Nucleus accumbens (tissue), 56 donors: ENCODE results near the gene RBM12.

Experiments used
- DNase-seq, 56 donors: peaks; one replicate each; lab custom pipeline; 2025; lab: John Stamatoyannopoulos, UW

Gene RBM12

DNA sequence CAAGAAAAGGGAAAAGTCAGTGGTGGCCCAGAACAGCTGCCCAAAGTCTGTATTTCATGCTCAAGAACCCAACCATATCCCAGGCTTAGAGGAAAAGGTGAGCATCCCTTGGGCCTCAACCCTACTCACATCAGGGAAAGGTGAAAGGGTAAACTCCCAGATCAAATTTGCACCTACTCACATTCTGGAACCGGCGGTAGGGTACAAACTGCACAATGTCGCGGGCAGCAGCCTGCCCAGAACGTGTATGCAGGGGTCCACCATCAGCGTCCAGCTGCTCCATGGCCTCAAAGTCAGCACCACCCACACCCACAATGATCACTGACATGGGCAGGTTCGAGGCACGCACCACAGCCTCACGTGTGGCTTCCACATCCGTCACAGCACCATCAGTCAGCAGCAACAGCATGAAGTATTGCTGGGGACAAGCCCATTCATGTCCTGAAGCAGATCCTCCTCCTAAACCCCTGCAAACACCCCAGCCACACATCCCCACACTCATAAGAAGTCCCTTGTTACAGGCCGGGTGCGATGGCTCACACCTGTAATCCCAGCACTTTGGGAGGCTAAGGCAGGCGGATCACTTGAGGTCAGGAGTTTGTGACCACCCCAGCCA lies 38.2 kb downstream of the RBM12 start:
- no peak for DNase-seq

DNA sequence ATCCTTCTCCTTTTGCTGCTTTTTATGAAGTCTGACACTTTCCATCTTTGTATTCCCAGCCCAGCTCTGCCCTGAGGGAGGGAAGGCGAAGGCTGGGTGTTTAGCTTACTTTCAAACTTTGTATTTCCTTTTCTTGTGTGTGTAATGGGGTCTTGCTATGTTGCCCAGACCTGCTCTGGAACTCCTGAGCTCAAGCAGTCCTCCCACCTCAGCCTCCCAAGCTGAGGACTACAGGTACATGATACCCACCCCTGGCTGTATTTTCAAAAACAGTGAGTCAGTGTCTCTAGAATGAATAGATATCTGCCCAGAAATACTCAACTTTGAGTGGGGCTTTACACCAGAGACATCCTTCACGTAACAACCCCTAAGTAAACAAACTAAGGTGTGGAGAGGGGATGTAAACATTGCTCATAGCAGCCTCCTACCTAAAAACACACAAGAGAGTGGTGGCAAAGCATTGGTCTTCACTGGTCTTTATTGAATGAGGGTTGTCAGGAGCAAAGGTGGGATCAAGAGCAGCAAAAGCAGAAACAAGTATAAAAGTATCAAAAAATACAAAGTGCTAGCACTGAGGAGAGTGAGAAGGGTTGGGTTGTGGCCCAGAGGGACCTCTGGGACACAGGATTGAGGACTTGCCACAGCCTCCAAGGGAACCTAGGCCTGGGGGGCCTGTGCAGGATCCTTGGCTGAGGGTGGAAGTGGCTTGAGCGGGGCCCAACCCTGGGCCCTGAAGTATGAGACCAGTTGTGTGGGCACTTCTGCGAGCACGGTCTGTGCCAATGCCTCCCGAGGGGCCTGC lies 38.9 kb downstream of the RBM12 start:
- DNase-seq, result no peak

- no peak for DNase-seq
Observed at GRCh38 chr20:35621560-35621946, 43.1 kb downstream of the RBM12 start.

- DNase-seq, result no peak
Observed at GRCh38 chr20:35620818-35621559, 43.7 kb downstream of the RBM12 start.

GRCh38 chr20:35619196-35620095 lies 45.3 kb downstream of the RBM12 start:
- DNase-seq, result peak in 48 of 56 donors; percentile 7 to 85 (median 56)

- peak in 6 of 56 donors; percentile 30 to 57 (median 46) for DNase-seq
Observed at GRCh38 chr20:35618263-35619131, 46.2 kb downstream of the RBM12 start.

- DNase-seq, result peak in 11 of 56 donors; percentile 5 to 43 (median 10)
Observed at GRCh38 chr20:35617397-35618262, 47.1 kb downstream of the RBM12 start.

GRCh38 chr20:35616465-35617396 lies 48.0 kb downstream of the RBM12 start:
- DNase-seq, result peak in 34 of 56 donors; percentile 5 to 70 (median 27)

GRCh38 chr20:35615667-35616464 lies 48.8 kb downstream of the RBM12 start, which contains the start of gene SPAG4:
TSS of gene SPAG4 (plus strand) at chr20:35615829. CDS start at chr20:35616004, 175 bp downstream.
- DNase-seq, result peak; percentile 40 to 98 (median 90)

- no peak for DNase-seq
Observed at GRCh38 chr20:35611482-35611881, 53.2 kb downstream of the RBM12 start.

GRCh38 chr20:35610833-35611427 lies 53.8 kb downstream of the RBM12 start:
- no peak for DNase-seq

- DNase-seq, result no peak
Observed at GRCh38 chr20:35607003-35607735, 57.5 kb downstream of the RBM12 start.

GRCh38 chr20:35606127-35606526 lies 58.6 kb downstream of the RBM12 start:
- DNase-seq, result no peak

DNA sequence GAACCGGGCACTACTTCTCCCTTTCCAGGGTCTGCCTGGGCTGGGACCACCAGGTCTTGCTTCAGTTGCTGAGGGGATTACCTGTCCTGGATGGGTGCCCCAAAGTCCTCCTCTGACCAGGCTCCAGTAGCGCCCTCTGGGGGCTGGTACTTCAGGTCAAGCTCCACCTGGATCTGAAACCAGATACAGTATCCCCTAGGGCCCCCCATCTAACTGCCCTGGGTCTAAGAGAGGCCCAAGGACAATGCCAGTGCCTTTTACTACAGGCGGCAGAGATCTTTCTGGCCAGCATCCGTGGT lies 60.3 kb downstream of the RBM12 start:
- DNase-seq, result no peak
